Left ventricle myocardium inferior (tissue), 1 donor: ENCODE data around the gene WDR49. TPM values are rescaled to one million over a fixed set of nuclear protein-coding genes. Genes with fewer than 3 reads are reported as not detected.

Experiments
- DNase-seq: peaks from one replicate; pipeline ENCODE4 v3.0.0-alpha.2; 2020
- H3K27ac ChIP-seq: fragments of 200-600 bp; replicated peaks from 2 replicates; pipeline ENCODE4 v1.8.0; 2021
- H3K27me3 ChIP-seq: fragments of 200-600 bp; 2 replicates; pipeline ENCODE4 v1.8.0; 2021; ENCODE audit warnings: low read depth
- H3K36me3 ChIP-seq: fragments of 200-600 bp; 2 replicates; pipeline ENCODE4 v1.8.0; 2021
- H3K4me1 ChIP-seq: fragments of 200-600 bp; 2 replicates; pipeline ENCODE4 v1.8.0; 2021
- H3K4me3 ChIP-seq: fragments of 200-600 bp; 2 replicates; pipeline ENCODE4 v1.8.0; 2021; ENCODE audit warnings: mild to moderate bottlenecking, moderate library complexity
- H3K9me3 ChIP-seq: fragments of 200-600 bp; replicated peaks from 2 replicates; pipeline ENCODE4 v1.8.0; 2021
- CTCF ChIP-seq: fragments of 200-600 bp; IDR thresholded peaks from 2 replicates; pipeline ENCODE4 v1.8.0; 2021; ENCODE audit warnings: antibody characterized with exemption, mild to moderate bottlenecking, borderline replicate concordance
- intact Hi-C: fragments of 100-400 bp; cut with micrococcal nuclease; formaldehyde crosslinking; loops from one replicate; pipeline ENCODE4 v1.11.0; 2022
- total RNA-seq: library from RNA; stranded (reverse); fragmentation: NEBNext Ultra II Directional; extraction: Animal tissue kit (Norgen Biotek cat#: 25700); gene quantifications from one replicate; pipeline ENCODE4 v1.2.1, GENCODE V29; 2021
- donor health status: DM: no; HTN: yes; CAD: no; lungs with severe emphysema.

The WDR49 gene
- total RNA-seq, 1 donor from 2014 or later = 3.7 TPM

- Histone ChIP-seq H3K27ac (no peak overlapping the region), H3K36me3 (peaks cover 17% of the 10 kb centered on the region), H3K9me3 (peaks cover 11% of the 10 kb centered on the region), H3K27me3 (no peaks in the 10 kb centered on the region), H3K4me3 (no peak overlapping the region), H3K4me1 (no peaks in the 10 kb centered on the region)
- intact Hi-C loops = loop anchor here (10.0 kb wide), 1 partner anchor 265 kb away; no protein-coding TSS in a partner anchor
- no peak for TF ChIP-seq CTCF
- DNase-seq = no peak
Measured at GRCh38 chr3:167669699-167670098, 16.0 kb upstream of the WDR49 start.

- no peaks in the 10 kb centered on the region for H3K27me3 ChIP-seq
- H3K9me3 ChIP-seq = peaks cover 11% of the 10 kb centered on the region
- H3K4me1 ChIP-seq = no peaks in the 10 kb centered on the region
- H3K27ac ChIP-seq = no peak overlapping the region
- no peak overlapping the region for H3K4me3 ChIP-seq
- no peak for TF ChIP-seq CTCF
- intact Hi-C loops = no loop called here
- H3K36me3 ChIP-seq = peaks cover 7% of the 10 kb centered on the region
- DNase-seq = no peak
Measured at GRCh38 chr3:167668651-167669050, 14.9 kb upstream of the WDR49 start.

- H3K36me3 ChIP-seq = no peaks in the 10 kb centered on the region
- no peaks in the 10 kb centered on the region for H3K9me3 ChIP-seq
- no peak for DNase-seq
- H3K27ac ChIP-seq = no peak overlapping the region
- TF ChIP-seq CTCF = no peak
- no peaks in the 10 kb centered on the region for H3K4me1 ChIP-seq
- no peak overlapping the region for H3K4me3 ChIP-seq
- no peaks in the 10 kb centered on the region for H3K27me3 ChIP-seq
- intact Hi-C loops = no loop called here
Measured at GRCh38 chr3:167666563-167666962, 12.8 kb upstream of the WDR49 start.

GRCh38 chr3:167662919-167663400, 9.2 kb upstream of the WDR49 start:
- no peaks in the 10 kb centered on the region for H3K27me3 ChIP-seq
- DNase-seq = no peak
- no peaks in the 10 kb centered on the region for H3K9me3 ChIP-seq
- no peaks in the 10 kb centered on the region for H3K4me1 ChIP-seq
- no peaks in the 10 kb centered on the region for H3K36me3 ChIP-seq
- no peak overlapping the region for H3K4me3 ChIP-seq
- no peak for TF ChIP-seq CTCF
- intact Hi-C loops = no loop called here
- H3K27ac ChIP-seq = no peak overlapping the region

- Histone ChIP-seq H3K4me1 (peaks cover 9% of the 10 kb centered on the region), H3K27me3 (no peaks in the 10 kb centered on the region), H3K9me3 (no peaks in the 10 kb centered on the region), H3K36me3 (no peaks in the 10 kb centered on the region), H3K27ac (no peak overlapping the region), H3K4me3 (no peak overlapping the region)
- intact Hi-C loops = no loop called here
- DNase-seq = no peak
- no peak for TF ChIP-seq CTCF
Measured at GRCh38 chr3:167657684-167658225, 4.0 kb upstream of the WDR49 start.
